HG02970 (cell line): ENCODE measurements around the gene FXYD7.

Experiments used
- ATAC-seq: cut with Tn5 transposase; IDR thresholded peaks from one replicate; pipeline ENCODE4 v1.9.1; 2021; ENCODE audit warnings: mild to moderate bottlenecking, moderate library complexity, moderate number of reproducible peaks; ENCODE audit not compliant: unreplicated experiment, low FRiP score

FXYD7 gene

DNA sequence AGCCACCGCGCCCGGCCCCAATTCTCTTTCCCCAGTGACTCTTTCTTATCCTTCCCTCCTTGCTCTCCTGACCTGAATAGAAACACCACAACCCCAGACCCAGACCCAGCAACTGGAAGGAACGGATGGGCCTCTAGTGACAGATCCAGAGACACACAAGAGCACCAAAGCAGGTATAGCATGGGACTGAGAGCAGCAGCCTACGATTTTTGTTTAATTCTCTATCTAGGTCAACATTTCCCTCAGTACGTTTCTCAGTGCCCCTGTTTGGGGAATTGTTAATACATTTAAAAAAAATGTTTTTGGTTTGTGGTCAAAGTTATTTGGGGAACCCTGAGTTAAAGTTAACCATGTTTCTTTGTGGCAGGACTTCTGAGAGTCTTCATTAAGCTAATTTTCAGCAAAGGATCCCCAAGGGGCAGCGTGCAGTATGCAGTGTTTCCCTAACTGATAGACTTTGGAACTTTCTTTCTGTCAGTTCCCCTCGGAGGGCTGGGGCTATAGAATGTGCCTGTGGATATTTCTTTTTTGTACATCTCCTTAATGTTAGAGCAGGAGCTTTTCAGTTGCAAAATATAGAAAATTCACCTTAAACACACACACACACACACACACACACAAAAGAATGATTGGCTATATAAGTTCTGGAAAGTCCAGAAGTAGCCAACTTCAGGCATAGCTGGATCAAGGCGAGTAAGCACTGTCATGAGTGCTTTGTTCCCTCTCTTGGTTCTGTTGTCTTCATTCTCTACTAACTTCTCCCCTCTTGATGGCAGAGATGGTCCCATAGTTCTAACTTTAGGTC lies 17.8 kb downstream of the FXYD7 start:
- ATAC-seq, result no peak

DNA sequence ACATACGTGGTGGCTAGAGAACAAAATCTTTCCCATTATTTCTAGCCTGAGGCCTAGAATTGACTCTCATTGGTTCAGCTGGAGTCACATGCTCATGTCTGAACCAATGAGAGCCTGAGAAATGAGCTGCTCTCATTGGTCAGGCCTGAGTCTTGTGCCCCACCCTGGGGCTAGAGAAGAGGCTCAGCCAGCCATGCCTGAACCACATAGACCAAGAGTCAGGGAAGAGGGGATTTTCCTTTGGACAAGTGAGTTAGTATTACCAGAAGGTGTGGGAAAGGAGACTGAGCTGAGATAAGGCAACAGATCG lies 18.3 kb downstream of the FXYD7 start:
- no peak for ATAC-seq

DNA sequence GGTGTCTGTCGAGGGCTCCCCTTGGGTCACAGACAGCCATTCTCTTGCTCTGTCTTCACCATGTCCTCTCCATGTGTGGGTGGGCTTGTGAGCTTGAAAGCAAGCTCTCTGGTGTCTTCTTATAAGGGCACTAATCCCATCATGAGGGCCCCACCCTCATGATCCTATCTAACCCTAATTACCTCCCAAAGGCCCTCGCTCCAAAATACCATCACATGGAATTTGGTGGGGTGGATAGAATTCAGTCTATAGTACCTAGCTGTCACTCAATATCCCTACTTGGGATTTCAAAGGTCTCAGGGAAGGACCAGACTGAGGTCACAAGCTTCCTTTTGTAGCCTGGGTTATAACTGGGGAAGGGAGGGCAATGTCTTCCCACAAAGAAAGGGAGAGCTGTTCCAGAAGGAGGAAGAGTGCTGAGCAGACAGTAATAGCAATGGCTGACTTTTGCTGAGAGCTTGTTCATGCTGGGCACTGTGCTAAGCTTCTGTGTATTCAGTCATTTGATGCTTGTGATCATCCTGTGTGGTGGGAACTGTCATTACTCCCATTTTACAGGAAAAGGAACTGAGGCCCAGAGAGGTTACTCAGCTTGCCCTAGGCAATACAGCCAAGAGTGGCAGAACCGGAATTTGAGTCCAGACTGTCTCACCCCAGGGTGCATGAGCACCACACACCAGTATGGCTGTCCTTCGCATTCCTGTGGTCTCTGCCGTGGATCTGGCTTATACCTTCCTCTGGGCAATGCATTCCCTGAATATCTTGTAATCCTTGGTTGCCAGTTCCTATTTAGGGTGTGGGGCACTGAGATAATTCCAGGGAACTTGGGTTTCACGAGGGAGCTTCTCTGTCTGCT lies 19.6 kb downstream of the FXYD7 start:
- no peak for ATAC-seq

DNA sequence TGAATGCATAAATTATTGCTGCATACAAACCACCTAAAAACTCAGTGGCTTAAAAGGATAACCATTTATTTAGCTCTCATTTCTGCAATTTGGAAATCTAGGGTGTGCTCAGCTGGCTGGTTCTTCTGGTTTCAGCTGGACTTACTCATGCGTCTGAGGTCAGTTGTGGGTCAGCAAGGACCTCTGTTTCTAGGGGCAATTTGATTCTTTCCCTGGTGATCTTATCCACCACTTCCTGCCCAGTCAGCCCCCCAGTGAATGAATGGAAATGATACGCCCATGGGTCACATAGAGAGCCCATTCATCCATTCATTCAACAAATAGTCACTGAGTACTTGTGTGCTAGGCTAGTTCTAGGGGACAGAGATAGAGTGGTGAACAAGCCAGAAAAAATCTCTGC lies 21.4 kb downstream of the FXYD7 start:
- no peak for ATAC-seq

DNA sequence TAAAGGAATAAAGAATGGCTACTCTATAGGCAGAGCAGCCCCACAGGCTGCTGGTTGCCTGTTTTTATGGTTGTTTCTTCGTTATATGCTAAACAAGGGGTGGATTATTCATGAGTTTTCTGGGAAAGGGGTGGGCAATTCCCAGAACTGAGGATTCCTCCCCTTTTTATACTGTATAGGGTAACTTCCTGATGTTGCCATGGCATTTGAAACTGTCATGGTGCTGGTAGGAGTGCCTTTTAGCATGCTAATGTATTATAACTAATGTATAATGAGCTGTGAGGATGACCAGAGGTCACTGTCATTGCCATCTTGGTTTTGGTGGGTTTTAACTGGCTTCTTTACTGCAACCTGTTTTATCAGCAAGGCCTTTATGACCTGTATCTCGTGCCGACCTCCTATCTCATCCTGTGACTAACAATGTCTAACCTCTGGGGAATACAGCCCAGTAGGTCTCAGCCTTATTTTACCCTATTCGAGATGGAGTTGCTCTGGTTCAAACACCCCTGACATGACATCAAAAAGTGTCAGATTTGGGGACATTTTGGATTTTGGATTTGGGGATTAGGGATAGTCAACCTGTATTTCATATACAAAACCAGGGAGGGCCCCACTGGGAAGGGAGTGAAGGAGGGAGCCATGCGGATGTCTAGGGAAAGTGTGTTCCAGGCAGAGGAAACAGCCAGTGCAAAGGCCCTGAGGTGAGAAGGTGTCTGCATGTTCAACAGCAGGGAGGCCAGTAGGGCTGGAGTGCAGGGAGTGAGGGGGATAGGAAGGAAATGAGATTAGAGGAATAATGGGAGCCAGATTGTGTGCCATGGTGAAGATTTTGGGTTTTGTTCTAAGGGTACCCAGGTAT lies 22.4 kb downstream of the FXYD7 start:
- no peak for ATAC-seq

DNA sequence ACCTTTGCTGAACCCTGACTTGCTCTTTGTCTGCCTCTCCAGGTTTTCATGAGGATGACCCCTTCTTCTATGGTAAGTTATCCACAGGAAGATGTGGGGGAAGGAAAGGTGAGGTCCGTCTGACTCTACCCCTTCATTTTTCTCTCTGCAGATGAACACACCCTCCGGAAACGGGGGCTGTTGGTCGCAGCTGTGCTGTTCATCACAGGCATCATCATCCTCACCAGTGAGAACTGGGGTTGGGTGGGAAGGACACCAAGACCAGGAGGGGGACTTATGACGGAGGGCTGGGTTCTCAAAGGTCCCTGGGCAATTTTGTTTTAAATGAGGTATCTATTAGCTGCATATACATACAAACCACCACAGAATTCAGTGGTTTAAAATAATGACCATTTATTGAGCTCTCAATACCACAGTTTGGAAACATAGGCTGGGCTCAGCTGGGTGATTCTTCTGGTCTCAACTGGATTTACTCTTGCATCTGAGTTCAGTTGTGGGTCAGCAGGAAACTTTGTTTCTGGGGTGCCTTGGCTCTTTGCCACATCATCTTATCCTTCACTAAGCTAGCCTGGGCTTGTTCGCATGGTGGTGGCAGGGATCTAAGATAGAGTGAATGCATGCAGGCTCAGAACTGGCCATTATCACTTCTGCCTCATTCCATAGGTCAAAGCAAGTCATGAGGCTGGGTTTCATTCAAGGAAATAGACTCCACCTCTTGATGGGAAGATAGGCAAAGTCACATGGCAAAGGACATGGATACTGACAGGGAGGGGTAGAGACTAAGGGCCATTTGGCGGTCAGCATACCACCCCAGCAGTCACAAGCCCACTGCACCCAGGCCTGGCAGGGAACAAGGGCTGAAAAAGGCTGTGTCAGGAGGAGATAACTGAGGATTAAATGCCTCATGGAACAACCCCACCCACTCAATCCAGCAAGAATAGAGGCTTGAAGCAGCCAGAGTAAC lies 23.3 kb downstream of the FXYD7 start:
- ATAC-seq, result no peak

DNA sequence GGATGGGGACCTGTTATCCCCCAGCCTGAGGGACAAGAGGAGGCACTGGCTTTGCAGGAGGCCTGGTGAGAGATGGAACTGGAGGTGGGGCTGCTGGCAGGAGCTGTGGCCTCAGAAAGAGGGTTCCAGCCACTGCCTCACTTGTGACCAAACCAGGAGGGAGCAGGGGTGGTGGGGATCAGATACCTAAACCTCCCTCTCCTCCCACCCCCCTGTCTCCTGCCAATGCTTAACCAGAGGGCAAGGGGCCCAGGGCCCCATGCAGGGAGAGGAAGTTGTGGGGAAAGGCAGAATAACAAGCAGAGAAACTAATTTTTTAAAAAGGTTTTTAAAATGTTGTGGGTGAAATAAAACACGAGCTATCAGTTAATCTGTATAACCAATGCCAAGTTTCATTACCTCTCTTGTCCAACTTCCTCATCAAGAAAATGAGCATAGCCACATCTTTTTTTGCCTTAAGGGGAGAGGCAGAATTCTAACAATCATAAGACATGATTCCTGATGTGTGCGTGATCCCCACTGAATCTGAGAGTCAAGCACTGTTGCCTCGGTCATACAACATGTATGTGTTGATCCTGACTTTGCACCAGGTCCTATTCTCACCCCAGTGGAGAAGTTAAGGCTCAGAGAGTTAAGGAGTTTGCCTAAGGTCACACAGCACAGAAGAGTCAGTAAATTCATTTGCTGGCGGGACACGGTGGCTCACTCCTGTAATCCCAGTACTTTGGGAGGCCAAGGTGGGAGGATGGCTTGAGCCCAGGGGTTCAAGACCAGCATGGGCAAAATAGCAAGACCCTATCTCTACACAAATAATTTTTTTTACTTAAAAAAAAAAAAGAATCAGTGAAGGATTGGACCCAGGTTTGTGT lies 24.4 kb downstream of the FXYD7 start:
- no peak for ATAC-seq

DNA sequence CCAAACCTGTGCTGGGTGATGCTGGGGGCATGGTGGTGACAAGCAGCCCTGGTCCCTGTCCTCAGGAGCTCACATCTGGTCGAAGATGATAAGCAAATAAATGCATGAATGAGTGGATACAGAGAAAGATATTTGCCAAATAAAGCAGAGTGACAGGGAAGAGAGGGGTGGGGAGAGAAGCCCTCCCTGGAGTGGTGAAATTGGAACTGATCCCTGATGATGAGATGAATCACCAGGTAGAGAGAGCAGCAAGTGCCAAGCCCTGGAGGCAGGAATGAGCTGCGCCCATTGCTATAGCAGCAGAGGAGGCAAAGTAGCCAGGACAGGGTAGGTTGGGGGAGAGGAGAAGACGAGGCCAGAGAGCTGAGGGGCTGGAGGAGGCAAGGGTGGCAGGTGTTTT lies 25.1 kb downstream of the FXYD7 start:
- ATAC-seq, result no peak

DNA sequence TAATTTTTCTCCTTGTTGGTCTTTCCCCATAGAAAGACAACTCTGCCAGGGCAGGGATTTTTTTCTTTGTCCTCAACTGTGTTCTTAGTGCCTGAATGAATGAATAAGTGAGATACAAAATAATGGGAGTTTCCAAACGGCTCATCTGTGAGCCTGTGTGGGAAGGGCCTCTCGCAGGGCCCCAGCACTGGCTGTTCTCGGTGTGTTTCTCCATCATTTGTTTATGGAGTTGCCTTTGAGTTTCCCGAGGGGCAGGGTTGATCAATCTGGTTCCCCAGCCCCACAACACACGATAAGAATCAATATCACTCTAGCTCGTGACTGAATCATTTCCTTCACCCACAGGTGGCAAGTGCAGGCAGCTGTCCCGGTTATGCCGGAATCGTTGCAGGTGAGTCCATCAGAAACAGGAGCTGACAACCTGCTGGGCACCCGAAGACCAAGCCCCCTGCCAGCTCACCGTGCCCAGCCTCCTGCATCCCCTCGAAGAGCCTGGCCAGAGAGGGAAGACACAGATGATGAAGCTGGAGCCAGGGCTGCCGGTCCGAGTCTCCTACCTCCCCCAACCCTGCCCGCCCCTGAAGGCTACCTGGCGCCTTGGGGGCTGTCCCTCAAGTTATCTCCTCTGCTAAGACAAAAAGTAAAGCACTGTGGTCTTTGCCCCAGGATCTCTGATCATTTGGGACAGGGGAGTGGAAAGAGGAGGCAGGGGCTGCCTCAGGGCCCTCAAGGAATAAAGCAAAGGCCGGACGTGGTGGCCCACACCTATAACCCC lies 26.4 kb downstream of the FXYD7 start:
- ATAC-seq, result no peak

DNA sequence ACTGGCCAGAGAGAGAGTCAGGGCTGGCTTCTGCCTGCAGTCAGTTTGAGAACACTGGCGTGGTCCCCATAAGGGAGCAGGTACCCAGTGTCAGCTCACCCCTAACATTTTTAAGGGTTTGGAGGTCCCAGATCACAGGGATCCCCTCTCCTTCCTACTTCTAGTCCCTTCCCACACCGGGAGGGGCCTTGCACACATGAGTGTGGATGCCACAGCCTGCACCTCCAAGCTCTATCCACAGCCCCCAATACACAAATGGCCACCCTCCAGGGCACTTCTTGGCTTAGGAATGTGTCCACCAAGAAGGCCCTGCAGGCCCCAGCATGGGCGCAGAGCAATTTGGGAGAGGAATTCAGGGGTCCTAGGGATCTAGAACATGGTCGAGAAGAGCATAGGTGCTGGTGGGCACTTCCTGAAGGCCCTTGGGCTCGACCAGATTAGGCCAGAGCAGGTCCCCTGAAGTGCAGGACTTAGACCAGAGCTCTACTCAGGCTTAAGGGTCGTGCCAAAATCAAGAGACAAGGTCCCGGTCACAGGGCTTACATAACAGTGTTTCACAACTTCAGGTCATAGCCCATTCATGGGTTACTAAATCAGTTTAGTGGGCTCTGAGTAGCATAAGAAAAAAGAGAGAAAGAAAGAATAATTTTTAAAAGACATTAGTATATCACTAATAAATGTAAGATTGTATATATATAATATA lies 27.5 kb downstream of the FXYD7 start:
- ATAC-seq, result no peak

DNA sequence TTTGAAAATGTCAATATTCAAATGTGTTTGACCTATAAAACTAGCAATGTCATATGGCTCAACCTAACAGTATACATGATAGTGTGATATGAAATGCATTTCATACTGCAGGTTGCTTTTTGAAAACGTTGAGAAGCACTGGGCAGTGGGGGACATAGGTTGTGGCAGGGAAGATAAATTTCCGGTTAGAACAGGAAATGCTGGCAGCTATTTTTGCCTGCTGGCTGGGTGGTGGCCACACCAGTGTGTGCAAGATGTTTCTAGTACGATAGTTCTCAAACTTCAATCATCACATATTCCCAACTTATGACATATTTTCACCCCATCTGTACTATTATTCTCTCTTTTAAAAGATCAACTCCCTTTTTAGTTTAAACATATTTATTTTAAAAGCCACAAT lies 28.7 kb downstream of the FXYD7 start:
- no peak for ATAC-seq

DNA sequence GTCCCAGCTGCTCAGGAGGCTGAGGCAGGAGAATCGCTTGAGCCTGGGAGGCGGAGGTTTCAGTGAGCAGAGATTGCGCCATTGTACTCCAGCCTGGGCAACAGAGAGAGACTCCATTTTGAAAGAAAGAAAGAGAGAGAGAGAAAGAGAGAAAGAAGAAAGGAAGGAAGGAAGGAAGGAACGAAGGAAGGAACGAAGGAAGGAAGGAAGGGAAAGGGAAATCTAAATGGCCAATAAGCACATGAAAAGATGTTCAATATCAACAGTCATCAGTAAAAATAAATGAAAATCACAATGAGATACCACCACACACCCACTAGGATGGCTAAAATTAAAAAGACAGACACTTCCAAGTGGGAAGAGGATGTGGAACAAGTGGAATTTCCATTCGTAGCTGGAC lies 31.2 kb downstream of the FXYD7 start:
- ATAC-seq, result no peak

DNA sequence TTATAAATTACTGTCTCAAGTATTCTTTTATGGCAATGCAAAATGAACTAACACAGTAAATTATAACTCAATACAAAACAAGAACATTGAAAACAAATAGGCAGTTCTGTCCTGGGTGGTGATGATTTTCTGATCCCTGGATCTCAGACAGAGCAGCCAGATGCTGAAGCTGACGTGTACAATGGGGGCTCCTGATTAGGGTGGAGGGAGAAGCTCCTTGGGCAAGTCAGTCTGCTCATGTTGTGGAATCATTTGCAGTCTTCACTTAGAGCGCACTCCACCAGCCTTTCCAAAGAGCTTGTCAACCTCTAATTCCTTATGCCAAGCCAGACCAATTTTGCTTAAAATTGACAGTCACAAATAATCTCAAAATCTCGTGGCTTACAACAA lies 33.1 kb downstream of the FXYD7 start:
- no peak for ATAC-seq

DNA sequence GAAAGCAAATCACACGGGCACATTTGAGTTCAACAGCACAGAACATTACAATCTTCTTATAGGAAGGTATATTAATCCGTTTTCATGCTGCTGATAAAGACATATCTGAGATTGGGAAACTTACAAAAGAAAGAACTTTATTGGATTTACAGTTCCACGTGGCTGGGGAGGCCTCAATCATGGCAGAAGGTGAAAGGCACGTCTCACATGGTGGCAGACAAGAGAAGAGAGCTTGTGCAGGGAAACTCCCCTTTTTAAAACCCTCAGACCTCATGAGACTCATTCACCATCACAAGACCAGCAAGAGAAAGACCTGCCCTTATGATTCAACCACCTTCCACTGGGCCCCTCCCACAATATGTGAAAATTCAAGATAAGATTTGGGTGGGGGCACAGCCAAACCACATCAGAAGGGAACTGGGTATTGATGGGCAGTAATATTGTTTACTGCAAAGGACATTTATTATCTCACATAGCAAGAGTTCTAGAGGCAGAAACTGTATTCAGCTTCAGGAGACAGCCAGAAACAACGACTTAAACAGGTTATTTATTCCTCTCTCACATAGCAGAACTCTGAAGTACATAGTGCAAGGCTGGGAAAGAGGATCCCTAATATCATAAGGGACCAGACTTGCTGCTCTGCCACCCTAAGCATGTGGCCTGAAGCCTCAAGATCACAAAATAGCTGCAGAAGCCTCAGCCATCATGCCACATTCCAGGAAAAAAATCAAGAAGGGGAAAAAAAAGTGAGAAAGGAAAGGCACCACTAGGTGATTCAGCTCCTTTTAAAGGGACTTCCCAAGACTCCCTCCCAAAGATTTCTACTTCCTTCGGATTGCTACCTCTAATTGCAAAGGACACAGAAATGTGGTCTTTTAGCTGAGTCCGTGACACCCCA lies 34.6 kb downstream of the FXYD7 start:
- no peak for ATAC-seq

DNA sequence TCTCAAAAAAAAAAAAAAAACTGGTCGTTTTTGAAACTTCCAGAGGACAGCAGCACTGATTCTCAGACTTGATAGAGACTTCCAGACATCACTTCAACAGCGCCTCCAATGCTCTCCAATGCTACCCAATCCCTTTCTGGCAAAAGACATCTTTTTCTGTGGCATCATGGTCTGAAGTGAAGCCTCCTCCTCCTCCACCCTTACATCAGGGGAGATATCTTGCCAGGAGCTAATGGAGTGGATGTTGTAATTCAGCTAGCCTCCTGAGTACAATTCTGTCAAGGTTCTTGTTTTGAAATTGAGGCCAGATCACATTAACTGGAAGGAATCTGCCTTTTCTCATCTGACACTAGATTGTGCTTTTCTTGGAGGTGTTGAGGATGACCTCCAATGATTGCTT lies 35.6 kb downstream of the FXYD7 start:
- no peak for ATAC-seq

DNA sequence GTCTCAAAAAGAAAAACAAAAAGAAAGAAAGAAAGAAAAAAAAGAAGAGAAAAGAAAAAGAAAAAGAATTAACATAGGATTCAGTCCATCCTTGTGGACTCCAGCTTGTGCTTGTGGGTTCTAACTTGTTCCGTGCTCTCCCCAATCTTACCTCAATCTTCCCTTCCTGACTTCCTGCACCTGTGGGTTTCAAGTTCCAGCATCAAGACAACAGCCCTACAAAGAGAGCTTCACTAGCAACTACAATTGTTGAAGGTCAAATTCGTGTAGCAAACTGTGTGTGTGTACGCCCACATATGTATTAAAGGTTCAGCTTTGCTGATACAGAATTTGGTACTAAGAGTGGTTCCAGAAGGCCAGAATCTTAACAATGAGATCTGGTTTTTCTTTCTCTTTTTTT lies 36.8 kb downstream of the FXYD7 start:
- no peak for ATAC-seq

DNA sequence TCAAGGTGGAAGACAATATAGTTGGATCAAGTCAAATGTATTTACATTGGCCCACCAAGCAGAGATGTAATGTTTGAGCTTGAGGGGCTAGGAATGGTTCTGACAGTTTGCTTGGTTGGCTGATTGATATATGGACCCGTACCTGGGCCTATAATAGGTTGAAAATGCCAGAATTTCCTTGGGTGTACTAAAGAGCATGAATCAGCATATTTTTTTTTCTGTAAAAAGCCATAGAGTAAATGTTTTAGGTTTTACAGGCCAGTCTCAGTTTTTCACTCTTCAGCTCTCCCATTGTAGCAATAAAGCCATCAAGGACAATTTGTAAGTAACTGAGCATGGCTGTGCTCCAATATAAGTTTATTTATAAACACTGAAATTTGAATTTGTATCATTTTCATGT lies 38.3 kb downstream of the FXYD7 start:
- no peak for ATAC-seq
